Activated effector memory CD4-positive, alpha-beta T cell treated with Interleukin-2 at 50 U/mL for 16 hours (primary cell): Measurements from ENCODE around the gene LIPM.

ENCODE experiments used
- DNase-seq: peaks from one replicate; pipeline ENCODE4 v3.0.0-alpha.2; 2020

The LIPM gene

DNA sequence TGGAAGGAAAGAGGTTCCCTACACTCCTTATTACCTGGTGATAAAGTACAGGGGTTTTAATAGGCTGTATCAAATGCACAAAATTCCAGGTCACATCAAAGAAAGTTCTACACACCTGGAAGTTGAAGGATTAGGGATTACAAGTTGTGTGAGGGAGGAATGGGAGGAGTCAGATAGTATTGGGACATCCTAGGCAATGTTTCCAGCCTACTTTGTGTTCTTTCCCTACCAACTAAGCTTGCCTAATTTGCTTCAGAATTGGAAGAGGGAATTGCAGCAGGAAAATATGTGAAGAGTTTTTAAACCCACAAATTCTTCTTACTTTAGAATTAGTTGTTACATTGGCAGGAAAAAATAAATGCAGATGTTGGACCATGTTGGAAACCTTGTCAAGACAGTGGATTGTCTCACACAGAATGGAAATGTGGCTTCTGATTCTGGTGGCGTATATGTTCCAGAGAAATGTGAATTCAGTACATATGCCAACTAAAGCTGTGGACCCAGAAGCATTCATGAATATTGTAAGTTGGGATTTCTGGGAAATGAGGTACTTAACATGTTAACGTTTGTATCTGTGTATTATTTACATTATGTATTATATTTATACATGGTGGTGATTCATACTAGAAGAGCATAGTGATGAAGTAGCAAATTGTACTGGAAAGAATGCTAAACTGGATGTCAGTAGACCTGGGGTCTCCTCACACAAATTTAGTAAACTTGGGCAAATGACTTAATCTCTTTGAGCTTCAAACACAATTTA, at the start of gene LIPM:
Gene LIPM (plus strand): TSS at position 208 of the 763 bp plus-strand sequence. CDS start 167 bp downstream, at position 375.
- DNase-seq = no peak

DNA sequence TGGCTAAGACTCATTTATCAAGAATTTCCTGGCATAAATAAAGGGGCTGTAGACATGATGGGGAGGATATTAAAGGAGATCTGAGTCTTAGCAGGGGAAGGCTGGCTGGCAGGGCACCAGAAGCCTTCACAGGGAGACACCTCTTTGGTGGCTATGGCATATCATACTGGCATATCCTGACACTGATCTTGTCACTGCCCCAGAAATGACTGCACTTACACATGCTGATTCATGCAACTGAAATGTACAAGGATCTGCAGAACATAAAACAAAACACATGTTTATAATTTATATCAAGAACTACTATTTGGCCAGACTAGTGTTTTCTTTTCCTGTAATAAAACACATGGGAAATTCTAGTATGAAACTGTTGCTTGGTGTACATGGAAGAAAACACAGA, 48.2 kb upstream of the LIPM start:
- DNase-seq = no peak

DNA sequence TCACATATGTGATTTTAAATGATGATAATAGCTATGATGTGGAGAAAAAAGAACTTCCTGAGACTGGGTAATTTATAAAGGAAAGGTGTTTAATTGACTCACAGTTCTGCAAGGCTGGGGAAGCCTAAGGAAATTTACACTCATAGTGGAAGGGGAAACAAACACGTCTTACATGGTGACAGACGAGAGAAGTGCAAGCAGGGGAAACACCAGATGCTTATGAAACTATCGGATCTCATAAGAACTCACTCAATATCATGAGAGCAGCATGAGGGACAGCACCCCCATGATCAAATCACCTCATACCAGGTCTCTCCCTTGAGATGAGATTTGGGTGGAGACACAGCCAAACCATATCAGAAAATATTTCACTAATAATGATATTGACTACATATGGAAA, 46.8 kb upstream of the LIPM start:
- no peak for DNase-seq

DNA sequence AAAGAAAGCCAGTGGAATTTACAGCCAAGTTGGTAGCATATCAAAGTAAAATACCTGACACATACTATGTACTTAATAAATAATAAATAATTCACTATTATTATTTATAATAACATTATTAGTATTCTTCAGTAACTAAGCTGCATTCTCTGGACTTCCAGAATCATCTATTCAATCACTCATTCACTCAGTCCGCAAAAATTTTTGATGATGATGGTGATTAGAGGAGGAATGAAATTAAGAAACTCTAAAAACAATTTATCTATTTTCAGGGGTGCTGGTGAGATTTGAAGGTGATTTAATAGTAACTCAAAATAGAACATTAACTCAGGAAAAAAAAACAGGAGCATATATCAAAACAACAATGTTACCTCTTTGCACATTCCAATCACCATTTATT, 45.9 kb upstream of the LIPM start:
- DNase-seq = no peak

DNA sequence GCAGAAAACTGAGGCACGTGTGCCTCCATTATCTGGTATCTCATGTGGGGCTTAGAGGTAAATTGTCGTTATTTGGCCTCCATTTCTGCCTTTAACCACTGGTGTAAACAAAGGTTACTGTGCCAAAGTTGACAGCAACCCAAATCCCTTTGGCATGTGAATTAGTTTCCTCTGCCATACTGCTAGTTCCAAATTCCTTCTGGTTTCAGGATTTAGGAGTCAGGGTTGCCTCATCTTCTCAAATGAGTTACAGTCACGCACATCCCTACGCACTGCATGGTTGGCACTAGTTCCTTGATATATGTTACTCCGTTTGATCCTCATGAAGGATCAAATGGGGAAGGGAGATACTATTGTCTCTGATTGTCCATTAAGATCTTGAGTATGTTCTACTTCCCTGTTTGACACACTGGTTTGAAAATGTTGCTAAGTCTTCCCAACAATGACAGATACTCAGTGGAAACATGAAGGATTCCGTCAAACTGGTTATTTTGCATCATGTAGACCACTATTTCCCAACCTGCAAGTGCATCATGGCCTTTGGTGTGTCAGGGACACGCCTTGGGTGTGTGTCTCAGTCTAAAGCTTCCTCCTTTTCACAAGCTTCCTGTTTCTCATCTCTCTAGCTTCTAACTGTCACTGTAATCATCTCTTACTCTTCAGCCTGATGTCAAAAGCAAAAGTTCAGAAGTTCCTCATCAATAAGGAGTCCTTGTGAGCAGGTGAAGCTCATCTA, 43.0 kb upstream of the LIPM start, which contains the start of gene LIPN:
Gene LIPN (plus strand): TSS at position 655 of the 736 bp plus-strand sequence. CDS start 1,386 bp downstream, outside the sequence.
- no peak for DNase-seq

GRCh38 chr10:88762906-88763305, 39.6 kb upstream of the LIPM start:
- DNase-seq = no peak

GRCh38 chr10:88763441-88763840, 39.1 kb upstream of the LIPM start:
- no peak for DNase-seq

- no peak for DNase-seq
Measured at GRCh38 chr10:88764110-88764509, 38.4 kb upstream of the LIPM start.

DNA sequence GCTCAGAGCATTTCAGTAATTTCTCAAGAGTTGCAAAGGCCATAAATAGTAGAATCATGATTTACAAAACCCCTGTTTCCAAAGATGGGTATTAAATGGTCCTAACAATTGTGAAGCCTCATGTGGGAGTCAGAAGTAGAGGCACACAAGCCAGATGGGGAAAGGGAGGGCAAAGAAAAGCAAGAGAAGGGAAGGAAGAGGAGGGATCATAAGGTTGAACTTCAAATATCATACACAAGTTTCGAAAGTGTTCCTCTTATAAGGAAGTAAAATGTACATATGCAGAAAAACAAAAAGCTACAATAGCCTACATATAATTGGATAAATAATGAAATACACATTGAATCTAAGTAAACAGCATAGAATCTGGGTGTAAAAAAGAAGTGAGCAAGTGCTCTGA, 36.7 kb upstream of the LIPM start:
- DNase-seq = no peak

DNA sequence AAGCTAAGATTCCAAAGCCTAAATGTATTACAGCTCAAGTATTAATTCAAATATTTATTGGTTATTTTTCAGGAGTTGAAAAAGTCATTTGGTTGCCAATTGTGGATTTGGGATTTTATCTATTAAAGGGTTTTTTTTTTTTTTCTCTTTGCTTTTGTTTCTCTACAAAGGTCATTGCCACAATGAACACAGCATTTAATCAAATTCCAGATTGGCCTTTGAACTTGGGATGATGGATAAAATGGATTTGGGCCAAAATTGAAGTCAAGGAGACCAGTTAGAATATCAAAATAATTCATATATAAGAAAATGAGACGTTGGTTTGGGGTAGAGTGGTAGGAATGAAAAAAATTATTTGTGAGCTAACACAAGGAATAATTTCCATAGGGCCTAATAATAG, 33.1 kb upstream of the LIPM start:
- DNase-seq = no peak

GRCh38 chr10:88781206-88781605, 21.3 kb upstream of the LIPM start:
- DNase-seq = no peak

DNA sequence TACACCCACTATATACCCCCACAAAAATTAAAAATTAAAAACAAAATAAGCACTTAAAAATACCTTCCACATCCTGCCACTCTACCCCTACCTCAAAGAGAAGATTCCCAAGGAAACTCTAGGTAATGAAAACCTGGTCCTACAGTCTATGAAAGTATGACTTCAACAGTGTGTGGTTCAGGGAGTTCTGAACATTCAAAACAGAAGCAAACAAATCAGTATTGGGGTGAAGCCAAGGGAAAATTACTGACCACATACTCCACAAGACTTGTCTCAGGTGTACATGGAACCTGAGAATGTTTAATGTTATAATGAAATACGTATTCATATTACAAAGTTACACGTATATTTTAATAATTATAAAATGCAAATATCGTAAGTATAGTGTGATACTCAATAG, 20.3 kb upstream of the LIPM start:
- DNase-seq = no peak

GRCh38 chr10:88783724-88784123, 18.8 kb upstream of the LIPM start:
- no peak for DNase-seq

DNA sequence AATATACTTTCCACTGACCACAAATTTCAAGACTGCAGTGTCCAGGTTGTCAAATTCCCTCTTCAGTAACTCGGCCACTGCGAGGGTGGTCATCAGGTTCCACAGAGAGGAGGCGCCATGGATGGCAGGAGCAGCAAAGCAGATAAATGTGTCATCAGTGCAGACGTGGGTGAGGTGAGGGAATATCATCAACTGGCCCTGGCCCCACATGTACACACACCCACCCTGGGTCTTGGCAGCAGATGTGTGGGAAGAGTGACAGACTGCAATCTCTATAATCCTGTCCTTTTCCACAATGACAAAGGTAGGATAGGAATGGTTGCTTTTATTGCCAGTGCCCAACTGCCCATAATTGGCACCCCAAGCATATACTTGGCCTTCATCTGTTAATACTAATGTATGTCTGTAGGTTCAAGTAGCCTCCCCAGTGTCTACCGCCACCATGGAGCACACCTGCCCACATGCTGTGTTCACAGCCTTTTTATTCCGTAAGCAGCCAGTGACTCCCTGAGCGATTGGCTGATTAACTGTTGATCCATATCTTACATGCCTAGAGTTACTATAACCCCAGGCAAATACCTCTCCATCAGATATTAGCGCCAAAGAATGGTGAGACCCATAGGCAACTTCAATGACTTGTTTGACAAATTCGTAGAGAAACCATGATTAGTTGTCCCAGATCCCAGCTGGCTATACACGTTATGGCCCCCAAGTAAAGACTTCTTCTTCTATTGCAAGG, 16.3 kb upstream of the LIPM start:
- no peak for DNase-seq

DNA sequence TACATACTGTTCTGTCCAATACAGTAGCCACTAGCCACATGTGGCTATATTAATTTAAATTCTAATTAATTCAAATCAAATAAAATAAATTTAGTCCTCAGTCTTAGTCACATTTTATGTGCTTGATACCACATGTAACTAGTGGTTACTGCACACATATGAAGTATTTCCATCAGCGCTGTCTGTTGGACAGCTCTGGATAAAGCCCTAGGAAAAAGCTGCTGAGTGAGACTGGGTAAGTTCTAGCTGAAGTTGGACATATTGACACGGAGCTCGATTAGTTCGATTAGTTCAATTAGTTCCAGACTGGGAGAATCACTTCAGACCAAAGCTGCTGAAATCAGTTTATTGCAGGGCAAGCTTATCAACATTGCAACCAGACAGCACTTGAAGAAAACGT, 15.1 kb upstream of the LIPM start:
- no peak for DNase-seq

GRCh38 chr10:88788924-88789323, 13.6 kb upstream of the LIPM start:
- DNase-seq = no peak

DNA sequence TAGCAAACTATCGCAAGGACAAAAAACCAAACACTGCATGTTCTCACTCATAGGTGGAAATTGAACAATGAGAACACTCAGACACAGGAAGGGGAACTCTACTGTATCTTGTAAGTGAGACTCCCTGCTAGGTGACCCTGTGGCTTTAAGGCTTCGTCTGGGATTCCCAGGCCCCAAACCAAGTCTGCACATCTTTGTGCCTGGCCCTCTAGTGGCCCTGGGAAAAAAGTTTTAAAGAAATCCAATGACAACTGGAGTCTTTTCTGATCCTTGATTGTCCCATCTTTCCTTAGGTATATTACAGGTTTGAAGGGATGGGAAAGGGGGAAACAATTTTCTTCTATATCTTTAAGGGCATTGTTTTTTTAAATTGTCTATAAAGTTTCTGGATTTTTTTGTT, 10.6 kb upstream of the LIPM start:
- DNase-seq = no peak

DNA sequence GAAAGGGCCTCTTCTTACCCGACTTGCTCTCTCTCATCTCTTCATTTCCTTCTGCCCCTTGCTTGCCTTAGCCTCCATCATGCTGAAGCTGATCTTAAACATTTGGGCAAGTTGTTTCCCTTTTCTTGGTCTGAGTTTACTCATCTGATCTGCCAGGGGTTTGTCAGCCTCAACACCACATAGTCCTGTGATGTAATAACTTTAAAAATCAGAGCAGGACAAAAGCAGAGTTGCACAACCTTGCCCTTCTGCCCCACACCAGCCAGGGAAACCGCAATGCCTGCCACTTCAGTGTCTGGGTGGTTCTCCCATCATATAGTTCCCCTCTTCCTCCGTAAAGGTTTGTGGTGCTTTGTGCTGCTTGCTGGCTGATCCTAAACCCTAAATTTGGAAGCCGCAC, 9.9 kb upstream of the LIPM start:
- DNase-seq = no peak

- DNase-seq = no peak
Measured at GRCh38 chr10:88793712-88794299, 8.7 kb upstream of the LIPM start.

- DNase-seq = no peak
Measured at GRCh38 chr10:88794731-88795130, 7.8 kb upstream of the LIPM start.

- no peak for DNase-seq
Measured at GRCh38 chr10:88800152-88801125, 2.1 kb upstream of the LIPM start.

DNA sequence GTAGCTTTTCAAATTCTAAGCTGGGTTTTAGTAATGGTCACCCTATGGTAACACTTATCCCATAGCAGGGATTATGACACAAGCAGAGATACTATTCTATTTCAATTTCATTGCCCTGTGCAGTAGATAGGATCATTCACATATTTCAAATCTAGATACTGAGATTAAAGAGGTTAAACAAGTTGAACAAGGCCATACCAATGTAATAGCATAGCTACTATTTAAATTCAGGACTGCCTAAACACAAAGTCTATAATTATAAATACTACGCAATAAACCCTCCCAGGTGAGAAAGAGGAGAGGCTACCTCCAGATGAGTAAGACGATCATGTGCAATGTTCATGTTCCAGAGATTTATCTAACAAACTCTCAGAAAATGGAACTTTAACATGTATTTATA, 1.1 kb downstream of the LIPM start:
- DNase-seq = no peak
